Activated naive CD8-positive, alpha-beta T cell treated with anti-CD3 and anti-CD28 coated beads, Interleukin-2, amount 50 U/mL, for 24 hours (primary cell): ENCODE data around the gene RITA1.
"Not testable (repeated sequence)": the region's sequence is repeated elsewhere in the genome, so short reads cannot be mapped to it uniquely, and the experiment has no call there.

Experiments used
- ATAC-seq: fragments of 150-1000 bp; cut with Tn5 transposase; one replicate; pipeline ENCODE4 v1.10.0; 2021
- DNase-seq: peaks from one replicate; pipeline ENCODE4 v3.0.0; 2021
- H3K27ac Mint-ChIP-seq: one replicate; pipeline ENCODE4 v1.8.0; 2021; ENCODE audit warnings: mild to moderate bottlenecking, mixed read lengths
- H3K27me3 Mint-ChIP-seq: one replicate; pipeline ENCODE4 v1.8.0; 2021; ENCODE audit warnings: mixed read lengths
- H3K36me3 Mint-ChIP-seq: one replicate; pipeline ENCODE4 v1.8.0; 2021; ENCODE audit warnings: low read depth, mixed read lengths
- H3K4me1 Mint-ChIP-seq: one replicate; pipeline ENCODE4 v1.8.0; 2021; ENCODE audit warnings: mixed read lengths
- H3K4me3 Mint-ChIP-seq: one replicate; pipeline ENCODE4 v1.8.0; 2021; ENCODE audit warnings: mild to moderate bottlenecking, moderate library complexity, mixed read lengths
- H3K9me3 Mint-ChIP-seq: one replicate; pipeline ENCODE4 v1.8.0; 2021; ENCODE audit warnings: mixed read lengths

Gene RITA1

GRCh38 chr12:113185180-113186032 is at the start of gene RITA1, which contains the start of gene DDX54:
Gene RITA1 (plus strand): TSS chr12:113185721. CDS start chr12:113186747, 1,026 bp downstream.
Gene DDX54 (minus strand): TSS chr12:113185478. CDS start chr12:113185451, 27 bp downstream.
- peaks cover 33% of the 10 kb centered on the region for H3K36me3 Mint-ChIP-seq
- peaks cover 48% of the 10 kb centered on the region for H3K4me1 Mint-ChIP-seq
- no peaks in the 10 kb centered on the region for H3K27me3 Mint-ChIP-seq
- H3K27ac Mint-ChIP-seq = peak within 1 kb of the TSS; percentile 96
- no peaks in the 10 kb centered on the region for H3K9me3 Mint-ChIP-seq
- peak; percentile 62 for ATAC-seq
- DNase-seq = peak; percentile 86
- peak within 1 kb of the TSS; percentile 98 for H3K4me3 Mint-ChIP-seq

GRCh38 chr12:113136128-113136989 is 49.2 kb upstream of the RITA1 start:
- peak overlapping the region; percentile 73 for H3K4me3 Mint-ChIP-seq

GRCh38 chr12:113136990-113137511 is 48.5 kb upstream of the RITA1 start:
- Mint-ChIP-seq H3K9me3 (no peaks in the 10 kb centered on the region), H3K27me3 (peaks cover 3% of the 10 kb centered on the region), H3K4me1 (peaks cover 27% of the 10 kb centered on the region), H3K4me3 (no peak overlapping the region), H3K36me3 (no peaks in the 10 kb centered on the region), H3K27ac (no peak overlapping the region)
- no peak for DNase-seq
- ATAC-seq = no peak

More at GRCh38 chr12:113136128-113136989, 49.2 kb upstream of the RITA1 start:
- DNase-seq = peak; percentile 79
- H3K36me3 Mint-ChIP-seq = no peaks in the 10 kb centered on the region
- H3K9me3 Mint-ChIP-seq = no peaks in the 10 kb centered on the region
- peak overlapping the region; percentile 61 for H3K27ac Mint-ChIP-seq
- peaks cover 21% of the 10 kb centered on the region for H3K4me1 Mint-ChIP-seq
- peaks cover 3% of the 10 kb centered on the region for H3K27me3 Mint-ChIP-seq
- peak; percentile 72 for ATAC-seq

- DNase-seq = no peak
Measured at GRCh38 chr12:113137861-113138783, 47.4 kb upstream of the RITA1 start.

GRCh38 chr12:113138826-113139225 is 46.7 kb upstream of the RITA1 start:
- Mint-ChIP-seq H3K27me3 (peaks cover 3% of the 10 kb centered on the region), H3K9me3 (no peaks in the 10 kb centered on the region), H3K4me3 (no peak overlapping the region), H3K4me1 (peaks cover 34% of the 10 kb centered on the region), H3K27ac (no peak overlapping the region), H3K36me3 (no peaks in the 10 kb centered on the region)
- DNase-seq (no peak), ATAC-seq (no peak)

More at GRCh38 chr12:113137861-113138783, 47.4 kb upstream of the RITA1 start:
- H3K27me3 Mint-ChIP-seq = peaks cover 3% of the 10 kb centered on the region
- no peak for ATAC-seq
- H3K27ac Mint-ChIP-seq = no peak overlapping the region
- H3K9me3 Mint-ChIP-seq = no peaks in the 10 kb centered on the region
- H3K4me1 Mint-ChIP-seq = peaks cover 34% of the 10 kb centered on the region
- no peak overlapping the region for H3K4me3 Mint-ChIP-seq
- H3K36me3 Mint-ChIP-seq = no peaks in the 10 kb centered on the region

- Mint-ChIP-seq H3K9me3 (no peaks in the 10 kb centered on the region), H3K27ac (peak overlapping the region; percentile 23), H3K4me1 (peaks cover 27% of the 10 kb centered on the region), H3K27me3 (no peaks in the 10 kb centered on the region), H3K4me3 (no peak overlapping the region), H3K36me3 (no peaks in the 10 kb centered on the region)
- DNase-seq = no peak
- ATAC-seq = no peak
Measured at GRCh38 chr12:113140706-113141105, 44.8 kb upstream of the RITA1 start.

GRCh38 chr12:113141716-113142115 is 43.8 kb upstream of the RITA1 start:
- H3K9me3 Mint-ChIP-seq, H3K27me3 Mint-ChIP-seq, DNase-seq, ATAC-seq, H3K4me3 Mint-ChIP-seq, H3K36me3 Mint-ChIP-seq: not testable (repeated sequence)
- Mint-ChIP-seq H3K4me1 (peaks cover 17% of the 10 kb centered on the region), H3K27ac (peak overlapping the region; percentile 82)

GRCh38 chr12:113142173-113142885 is 43.2 kb upstream of the RITA1 start:
- Mint-ChIP-seq H3K27me3 (no peaks in the 10 kb centered on the region), H3K27ac (peak overlapping the region; percentile 82), H3K4me3 (no peak overlapping the region), H3K36me3 (no peaks in the 10 kb centered on the region), H3K4me1 (peaks cover 15% of the 10 kb centered on the region), H3K9me3 (no peaks in the 10 kb centered on the region)
- peak; percentile 94 for ATAC-seq
- DNase-seq = peak; percentile 36

GRCh38 chr12:113142886-113143332 is 42.6 kb upstream of the RITA1 start:
- no peak overlapping the region for H3K4me3 Mint-ChIP-seq
- no peak for ATAC-seq
- no peak for DNase-seq
- H3K27me3 Mint-ChIP-seq = no peaks in the 10 kb centered on the region
- H3K36me3 Mint-ChIP-seq = no peaks in the 10 kb centered on the region
- no peaks in the 10 kb centered on the region for H3K9me3 Mint-ChIP-seq
- peaks cover 15% of the 10 kb centered on the region for H3K4me1 Mint-ChIP-seq
- H3K27ac Mint-ChIP-seq = peak overlapping the region; percentile 82

- H3K27ac Mint-ChIP-seq = no peak overlapping the region
- ATAC-seq (no peak), DNase-seq (no peak)
- peaks cover 15% of the 10 kb centered on the region for H3K4me1 Mint-ChIP-seq
- no peaks in the 10 kb centered on the region for H3K36me3 Mint-ChIP-seq
- H3K9me3 Mint-ChIP-seq = no peaks in the 10 kb centered on the region
- H3K27me3 Mint-ChIP-seq = no peaks in the 10 kb centered on the region
- no peak overlapping the region for H3K4me3 Mint-ChIP-seq
Measured at GRCh38 chr12:113143959-113144358, 41.6 kb upstream of the RITA1 start.

GRCh38 chr12:113144806-113145205 is 40.7 kb upstream of the RITA1 start:
- Mint-ChIP-seq H3K9me3 (no peaks in the 10 kb centered on the region), H3K27me3 (no peaks in the 10 kb centered on the region), H3K4me1 (peaks cover 15% of the 10 kb centered on the region), H3K36me3 (no peaks in the 10 kb centered on the region), H3K27ac (no peak overlapping the region), H3K4me3 (no peak overlapping the region)
- no peak for ATAC-seq
- DNase-seq = no peak

- peaks cover 13% of the 10 kb centered on the region for H3K4me1 Mint-ChIP-seq
- no peak overlapping the region for H3K4me3 Mint-ChIP-seq
- ATAC-seq (no peak), DNase-seq (no peak)
- no peak overlapping the region for H3K27ac Mint-ChIP-seq
- no peaks in the 10 kb centered on the region for H3K36me3 Mint-ChIP-seq
- peaks cover 4% of the 10 kb centered on the region for H3K27me3 Mint-ChIP-seq
- no peaks in the 10 kb centered on the region for H3K9me3 Mint-ChIP-seq
Measured at GRCh38 chr12:113145720-113146551, 39.6 kb upstream of the RITA1 start.
